HG02798 (cell line): Measurements from ENCODE around the gene NPIPA5.
"Not testable (repeated sequence)": the region's sequence is repeated elsewhere in the genome, so short reads cannot be mapped to it uniquely, and the experiment has no call there.

Experiments used
- ATAC-seq: cut with Tn5 transposase; IDR thresholded peaks from one replicate; pipeline ENCODE4 v1.9.1; 2021; ENCODE audit warnings: mild to moderate bottlenecking; ENCODE audit not compliant: unreplicated experiment, poor library complexity

The NPIPA5 gene

GRCh38 chr16:15378194-15378593 lies at the start of gene NPIPA5:
NPIPA5 (minus strand) TSS chr16:15378294; CDS start chr16:15378294, 0 bp downstream.
- ATAC-seq, result not testable (repeated sequence)

DNA sequence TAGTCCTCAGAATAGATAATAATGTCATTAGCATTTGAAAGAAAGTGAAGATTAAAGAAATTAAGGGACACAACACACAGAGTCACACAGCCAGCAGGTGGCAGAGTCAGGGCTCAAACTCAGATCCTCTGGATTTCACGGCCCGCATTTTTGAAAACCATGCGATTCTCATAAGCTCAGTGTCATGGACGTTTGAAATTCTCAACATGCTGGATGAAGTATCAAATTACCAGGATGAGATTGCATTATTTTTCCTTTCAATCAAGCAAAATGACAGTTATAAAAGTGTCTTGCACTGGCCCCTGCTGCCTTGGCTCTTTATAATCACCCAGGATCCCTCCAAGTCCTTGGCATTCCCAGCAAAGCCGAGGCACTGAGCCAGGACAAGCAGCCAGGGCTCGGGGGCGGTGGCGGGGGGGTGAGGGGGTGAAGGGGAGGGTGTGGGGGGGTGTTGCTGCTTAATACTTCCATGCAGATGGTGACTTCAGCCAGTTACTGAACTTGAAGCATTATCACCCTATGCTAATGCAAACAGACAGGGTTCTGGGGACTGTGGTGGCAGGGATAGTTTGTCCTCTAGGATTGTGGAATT lies 49.6 kb upstream of the NPIPA5 start:
- ATAC-seq, result no peak

DNA sequence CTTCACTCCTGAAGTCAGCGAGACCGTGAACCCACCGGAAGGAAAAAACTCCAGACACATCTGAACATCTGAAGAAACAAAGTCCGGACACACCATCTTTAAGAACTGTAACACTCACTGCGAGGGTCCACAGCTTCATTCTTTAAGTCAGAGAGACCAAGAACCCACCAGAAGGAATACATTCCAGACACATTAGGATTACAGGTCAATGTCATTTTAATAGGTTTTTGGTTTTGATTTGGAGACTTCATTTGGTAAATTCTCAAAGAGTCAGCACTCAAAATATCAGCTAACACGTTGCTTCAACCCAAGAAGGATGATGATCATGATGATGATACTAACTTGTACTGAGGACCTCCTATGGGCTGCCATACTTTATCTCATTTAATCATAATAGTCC lies 48.7 kb upstream of the NPIPA5 start:
- no peak for ATAC-seq

- ATAC-seq, result no peak
These were observed 47.8 kb upstream of the NPIPA5 start for GRCh38 chr16:15425861-15426260.

GRCh38 chr16:15422222-15422621 lies 44.1 kb upstream of the NPIPA5 start:
- no peak for ATAC-seq

- not testable (repeated sequence) for ATAC-seq
These were observed 43.6 kb upstream of the NPIPA5 start for GRCh38 chr16:15421696-15422095.

DNA sequence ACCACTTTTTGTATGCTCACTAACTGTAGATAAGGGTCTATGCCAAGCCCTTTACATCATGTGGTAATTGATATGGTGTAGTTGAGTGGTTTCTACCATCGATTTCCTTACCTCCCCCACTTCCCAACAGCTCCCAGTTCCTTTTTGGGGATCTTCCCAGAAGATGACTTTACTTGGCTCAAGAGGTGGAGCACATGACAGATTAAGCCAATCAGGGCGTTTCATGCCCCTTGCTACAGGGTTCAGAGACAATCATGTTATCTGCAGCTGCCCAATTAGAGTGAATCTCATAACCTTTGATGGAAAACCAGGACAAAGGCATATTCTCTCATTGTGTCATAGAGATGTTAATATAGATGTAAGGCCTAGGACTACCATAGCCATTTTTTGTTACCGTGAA lies 40.1 kb upstream of the NPIPA5 start:
- no peak for ATAC-seq

DNA sequence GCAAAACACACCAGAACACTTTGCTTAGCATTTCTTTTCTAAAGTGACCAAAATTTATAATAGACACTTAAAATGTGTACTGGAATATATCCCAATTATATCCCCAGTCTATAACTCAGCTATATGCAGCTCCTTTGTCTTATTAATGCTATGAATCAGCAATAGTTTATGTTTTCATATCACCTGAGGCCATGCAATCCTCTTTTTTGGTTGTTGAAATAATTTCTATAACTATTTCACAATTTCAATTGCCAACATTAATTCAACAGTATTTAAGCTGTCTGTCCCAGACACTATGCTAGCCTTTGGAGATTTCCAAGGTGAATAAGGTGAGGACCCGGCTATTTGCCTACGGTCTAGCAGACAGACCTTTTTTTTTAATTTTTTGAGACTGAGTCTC lies 39.1 kb upstream of the NPIPA5 start:
- no peak for ATAC-seq

- no peak for ATAC-seq
These were observed 37.5 kb upstream of the NPIPA5 start for GRCh38 chr16:15415511-15415985.

DNA sequence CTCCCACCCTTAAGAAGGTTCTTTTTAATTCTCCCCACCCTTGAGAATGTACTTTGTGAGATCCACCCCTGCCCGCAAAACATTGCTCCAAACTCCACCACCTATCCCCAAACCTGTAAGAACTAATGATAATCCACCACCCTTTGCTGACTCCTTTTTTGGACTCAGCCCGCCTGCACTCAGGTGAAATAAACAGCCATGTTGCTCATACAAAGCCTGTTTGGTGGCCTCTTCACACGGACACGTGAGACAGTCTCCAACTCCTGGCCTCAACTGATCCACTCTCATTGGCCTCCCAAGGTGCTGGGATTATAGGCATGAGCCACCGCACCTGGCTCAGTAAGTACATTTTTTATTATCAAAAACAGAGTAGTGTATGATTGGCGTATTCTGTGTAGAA lies 31.4 kb upstream of the NPIPA5 start:
- ATAC-seq, result not testable (repeated sequence)

- ATAC-seq, result not testable (repeated sequence)
These were observed 29.7 kb upstream of the NPIPA5 start for GRCh38 chr16:15407756-15408155.

DNA sequence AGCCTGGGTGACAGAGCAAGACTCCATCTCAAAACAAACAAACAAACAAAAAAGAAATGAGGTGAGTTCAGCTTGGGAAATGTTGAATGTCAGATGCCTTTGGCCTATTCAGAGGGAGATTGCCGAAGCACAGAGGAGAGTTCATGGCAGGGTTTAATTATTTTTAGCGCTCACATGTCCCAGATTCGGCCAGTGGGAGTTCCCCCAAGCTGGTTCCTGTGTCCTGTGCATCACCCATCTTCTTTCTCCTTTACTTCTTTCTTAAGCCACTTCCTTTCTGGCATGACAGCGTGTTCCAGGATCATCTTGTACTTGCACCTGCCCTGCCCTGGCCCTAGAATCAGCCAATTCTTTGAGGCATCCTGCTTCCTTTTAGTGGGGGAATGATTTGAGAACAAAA lies 26.7 kb upstream of the NPIPA5 start:
- ATAC-seq, result no peak

DNA sequence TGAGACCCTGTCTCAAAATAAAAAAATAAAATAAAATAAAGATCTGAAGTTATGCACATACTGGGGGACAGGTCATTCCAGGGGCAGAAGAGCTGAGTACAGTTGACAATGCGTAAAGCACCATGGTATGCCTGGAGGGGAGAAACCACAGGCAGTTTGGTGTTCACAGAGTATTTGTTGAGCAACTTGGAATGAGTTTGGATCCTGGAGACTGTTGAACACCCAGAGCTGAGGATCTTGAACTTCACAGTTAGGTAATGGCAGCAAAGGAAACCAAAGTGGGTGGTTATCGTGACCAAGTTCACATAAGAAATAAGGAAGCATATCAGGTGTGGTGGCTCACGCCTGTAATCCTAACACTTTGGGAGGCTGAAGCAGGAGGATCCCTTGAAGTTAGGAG lies 26.0 kb upstream of the NPIPA5 start:
- ATAC-seq, result not testable (repeated sequence)

GRCh38 chr16:15403392-15403995 lies 25.4 kb upstream of the NPIPA5 start:
- no peak for ATAC-seq

DNA sequence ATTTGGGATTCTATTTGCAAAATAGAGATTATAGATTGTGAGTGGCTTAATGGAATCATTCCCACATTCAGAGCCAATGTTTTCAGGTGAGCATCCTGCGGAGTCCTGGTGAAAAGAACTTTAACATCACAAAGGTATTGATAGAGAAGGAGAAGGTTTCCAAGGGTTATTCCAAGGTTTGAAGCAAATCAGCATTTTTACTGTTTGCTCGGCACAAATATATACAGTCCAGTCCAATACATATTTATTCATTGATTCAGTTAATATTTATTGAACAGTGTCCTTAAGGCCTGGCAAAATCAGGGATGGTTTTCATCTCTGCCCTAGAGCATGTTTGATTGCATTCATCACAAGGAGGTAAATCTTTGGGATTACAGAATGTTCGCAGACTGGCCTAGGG lies 23.9 kb upstream of the NPIPA5 start:
- ATAC-seq, result no peak

DNA sequence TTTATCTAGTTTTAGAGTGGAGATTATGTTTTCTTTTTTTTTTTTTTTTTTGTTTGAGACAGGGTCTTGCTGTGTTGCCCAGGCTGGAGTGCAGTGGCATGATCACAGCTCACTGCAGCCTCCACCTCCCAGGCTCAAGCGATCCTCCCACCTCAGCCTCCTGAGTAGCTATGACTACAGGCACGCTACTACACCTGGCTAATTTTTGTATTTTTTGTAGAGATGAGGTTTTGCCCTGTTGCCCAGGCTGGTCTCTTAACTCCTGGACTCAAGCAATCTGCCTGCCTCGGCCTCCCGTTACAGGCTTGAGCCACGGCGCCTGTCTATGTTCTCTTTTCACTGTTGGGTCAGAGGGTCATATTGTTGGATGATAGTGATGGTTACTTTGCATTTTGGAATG lies 22.2 kb upstream of the NPIPA5 start:
- not testable (repeated sequence) for ATAC-seq

DNA sequence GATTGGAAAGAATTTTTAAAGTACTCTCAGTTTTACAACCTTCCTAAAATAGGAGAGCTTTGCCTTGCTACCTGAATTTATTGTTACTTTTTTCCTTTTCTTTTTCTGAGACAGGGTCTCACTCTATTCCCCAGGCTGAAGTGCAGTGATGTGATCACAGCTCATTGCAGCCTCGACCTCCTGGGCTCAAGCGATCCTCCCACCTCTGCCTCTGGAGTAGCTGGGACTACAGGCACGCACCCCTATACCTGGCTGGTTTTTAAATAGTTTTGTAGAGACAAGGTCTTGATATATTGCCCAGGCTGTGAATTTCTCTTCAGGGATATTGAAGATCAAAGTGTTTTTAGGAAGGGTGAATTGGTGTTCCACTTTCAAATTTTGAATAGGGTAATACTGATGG lies 21.2 kb upstream of the NPIPA5 start:
- no peak for ATAC-seq

DNA sequence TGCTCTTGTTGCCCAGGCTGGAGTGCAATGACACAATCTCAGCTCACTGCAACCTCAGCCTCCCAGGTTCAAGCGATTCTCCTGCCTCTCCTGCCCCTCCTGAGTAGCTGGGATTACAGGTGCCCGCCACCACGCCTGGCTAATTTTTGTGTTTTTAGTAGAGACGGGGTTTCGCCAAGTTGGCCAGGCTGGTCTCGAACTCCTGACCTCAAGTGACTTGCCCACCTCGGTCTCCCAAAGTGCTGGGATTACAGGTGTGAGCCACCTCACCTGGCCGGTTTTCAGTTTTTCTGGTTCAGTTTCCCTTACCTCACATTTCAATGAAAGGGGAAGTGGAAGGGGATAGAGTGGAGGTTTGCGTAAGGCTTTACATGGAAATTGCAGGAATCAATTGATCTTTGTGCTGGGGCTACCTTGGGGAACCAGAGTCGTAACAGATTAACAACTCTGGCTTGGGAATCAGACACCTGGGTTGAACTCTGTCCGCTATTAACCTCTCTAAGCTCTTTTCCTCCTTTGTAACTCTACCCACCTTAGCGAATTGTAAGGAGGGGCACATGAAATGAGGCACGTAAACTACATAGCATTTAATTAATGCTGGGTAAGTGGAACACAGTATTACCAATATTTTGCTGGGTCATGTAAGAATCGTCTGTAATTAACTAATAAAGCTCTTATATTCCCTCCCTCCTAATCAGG lies 20.7 kb upstream of the NPIPA5 start:
- ATAC-seq, result no peak

DNA sequence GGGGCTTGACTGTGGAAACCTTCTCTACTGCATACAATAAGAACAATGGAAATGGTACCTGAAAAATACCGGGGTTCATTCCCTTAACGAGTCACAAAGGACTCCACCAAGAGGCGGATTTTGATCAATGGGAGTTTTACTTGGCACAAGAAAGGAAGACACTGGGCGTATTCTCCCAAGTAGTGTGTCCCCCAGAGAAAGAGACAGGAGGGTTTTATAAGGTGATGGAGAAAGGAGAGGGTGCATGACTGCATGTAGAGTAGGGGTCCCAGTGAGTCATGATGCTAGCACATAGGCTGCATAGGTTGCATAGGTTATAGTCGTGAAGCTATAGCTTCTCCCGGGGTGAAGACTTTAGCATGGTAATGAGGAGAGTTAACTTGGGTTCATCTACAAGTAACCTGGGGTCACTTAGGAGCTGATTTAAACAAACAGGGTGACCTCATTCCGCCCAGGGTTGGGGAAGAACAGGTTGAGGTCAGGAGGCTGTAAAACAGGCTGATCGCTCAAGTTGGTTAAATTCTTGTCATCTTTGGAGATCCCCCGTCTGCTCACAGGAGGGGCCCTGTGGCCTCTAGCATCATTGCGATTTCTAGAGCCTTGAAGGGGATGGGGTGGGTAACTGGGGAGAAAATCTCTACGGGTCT lies 19.0 kb upstream of the NPIPA5 start:
- no peak for ATAC-seq

DNA sequence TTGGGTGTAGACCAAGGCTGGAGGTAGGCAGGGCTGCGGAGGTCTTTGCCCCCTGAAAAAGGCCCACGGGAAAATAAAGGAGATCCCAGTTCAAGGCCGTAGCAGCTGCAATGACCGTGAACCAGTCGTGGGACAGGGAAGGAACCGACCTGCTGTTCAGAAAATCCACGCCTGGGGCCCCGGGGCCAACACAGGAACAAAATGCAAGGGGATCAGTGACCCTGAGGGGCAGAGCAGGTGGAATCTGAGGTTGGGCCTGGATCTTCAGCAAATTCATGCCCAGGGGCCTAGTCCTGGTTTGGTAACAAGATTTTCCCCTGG lies 18.4 kb upstream of the NPIPA5 start:
- ATAC-seq, result not testable (repeated sequence)
